MCF 10A (cell line): ENCODE data around the gene SYNE1. TPM values are rescaled to one million over a fixed set of nuclear protein-coding genes. Genes with fewer than 3 reads are reported as not detected.

Experiments
- BruUV-seq: library from RNA; stranded (reverse); fragments of 400-500 nt; replicated peaks from 2 replicates; lab custom pipeline; 2021; lab: Mats Ljungman, UMichigan
- CTCF ChIA-PET: fragments of 300-600 bp; sonication (Branson Sonifier 250); formaldehyde crosslinking; extraction: SDS; loops from one replicate; lab custom pipeline; 2021; ENCODE audit warnings: antibody characterized with exemption, inconsistent platforms; lab: Yijun Ruan, JAX
- POLR2A ChIA-PET: fragments of 300-600, 350-650 bp; sonication (Branson Sonifier 250); formaldehyde crosslinking; extraction: SDS; loops from one replicate; lab custom pipeline; 2020; ENCODE audit warnings: antibody characterized with exemption, inconsistent platforms; lab: Yijun Ruan, JAX
- DNase-seq: peaks from one replicate; pipeline ENCODE4 v3.0.0-alpha.2; 2018; ENCODE audit not compliant: unreplicated experiment
- H3K27ac Mint-ChIP-seq: one replicate; pipeline ENCODE4 v1.8.0; 2022; ENCODE audit warnings: mild to moderate bottlenecking, low read depth, mixed read lengths; ENCODE audit not compliant: unreplicated experiment
- H3K27me3 Mint-ChIP-seq: one replicate; pipeline ENCODE4 v1.8.0; 2022; ENCODE audit warnings: mixed read lengths; ENCODE audit not compliant: insufficient read depth, unreplicated experiment
- H3K36me3 Mint-ChIP-seq: one replicate; pipeline ENCODE4 v1.8.0; 2022; ENCODE audit warnings: mild to moderate bottlenecking, moderate library complexity, mixed read lengths; ENCODE audit not compliant: insufficient read depth, unreplicated experiment
- H3K4me1 Mint-ChIP-seq: one replicate; pipeline ENCODE4 v1.8.0; 2022; ENCODE audit warnings: mixed read lengths; ENCODE audit not compliant: insufficient read depth, unreplicated experiment
- H3K4me3 Mint-ChIP-seq: one replicate; pipeline ENCODE4 v1.8.0; 2022; ENCODE audit warnings: mild to moderate bottlenecking, moderate library complexity, mixed read lengths; ENCODE audit not compliant: unreplicated experiment
- H3K9me3 Mint-ChIP-seq: one replicate; pipeline ENCODE4 v1.8.0; 2022; ENCODE audit warnings: mixed read lengths; ENCODE audit not compliant: unreplicated experiment
- CTCF ChIP-seq: fragments of 200-600 bp; IDR thresholded peaks from one replicate; pipeline ENCODE4 v1.8.0; 2022; ENCODE audit warnings: antibody characterized with exemption, mild to moderate bottlenecking; ENCODE audit not compliant: unreplicated experiment
- intact Hi-C: fragments of 100-400 bp; cut with micrococcal nuclease; formaldehyde crosslinking; loops from 2 replicates; pipeline ENCODE4 v1.14.1; 2022
- total RNA-seq: library from RNA; stranded (reverse); gene quantifications from 2 replicates; pipeline ENCODE4 v1.2.3, GENCODE V29; 2022

Gene SYNE1
- total RNA-seq, 1 experiment from 2014 or later: 25.4 TPM

GRCh38 chr6:152600022-152600421, 37.1 kb downstream of the SYNE1 start:
- no peak for TF ChIP-seq CTCF
- intact Hi-C loops: no loop called here
- Mint-ChIP-seq H3K27ac (no peak overlapping the region), H3K9me3 (no peaks in the 10 kb centered on the region), H3K36me3 (no peaks in the 10 kb centered on the region), H3K4me3 (no peak overlapping the region), H3K27me3 (no peaks in the 10 kb centered on the region), H3K4me1 (peaks cover 2% of the 10 kb centered on the region)
- CTCF ChIA-PET: no interaction called here
- no peak for DNase-seq
- POLR2A ChIA-PET: interaction anchor here (0.6 to 0.7 kb wide), 2 partner anchors 25 to 487 kb away, joined by 3 read pairs; no protein-coding TSS in a partner anchor
- BruUV-seq: no TSS peak

- Mint-ChIP-seq H3K9me3 (no peaks in the 10 kb centered on the region), H3K4me1 (peaks cover 7% of the 10 kb centered on the region), H3K27me3 (no peaks in the 10 kb centered on the region), H3K27ac (no peak overlapping the region), H3K4me3 (no peak overlapping the region), H3K36me3 (no peaks in the 10 kb centered on the region)
- ChIA-PET POLR2A (no interaction called here), CTCF (interaction anchor here (2.1 kb wide), 1 partner anchor 44 kb away, joined by 10 read pairs; no protein-coding TSS in a partner anchor)
- no TSS peak for BruUV-seq
- TF ChIP-seq CTCF: no peak
- intact Hi-C loops: loop anchor here (5.0 kb wide), 1 partner anchor 47 kb away; no protein-coding TSS in a partner anchor
- DNase-seq: no peak
Observed at GRCh38 chr6:152598901-152599537, 38.1 kb downstream of the SYNE1 start.

- Mint-ChIP-seq H3K27ac (no peak overlapping the region), H3K4me3 (no peak overlapping the region), H3K4me1 (peaks cover 7% of the 10 kb centered on the region), H3K9me3 (no peaks in the 10 kb centered on the region), H3K27me3 (no peaks in the 10 kb centered on the region), H3K36me3 (no peaks in the 10 kb centered on the region)
- DNase-seq: no peak
- TF ChIP-seq CTCF: no peak
- POLR2A ChIA-PET: interaction anchor here (1.6 kb wide), 1 partner anchor 23 kb away, joined by 6 read pairs; no protein-coding TSS in a partner anchor
- BruUV-seq: no TSS peak
- CTCF ChIA-PET: interaction anchor here (1.4 to 2.1 kb wide), 2 partner anchors 14 to 44 kb away, joined by 5 to 10 read pairs; no protein-coding TSS in a partner anchor
- intact Hi-C loops: loop anchor here (5.0 kb wide), 1 partner anchor 46 kb away; no protein-coding TSS in a partner anchor
Observed at GRCh38 chr6:152598421-152598820, 38.7 kb downstream of the SYNE1 start.

- intact Hi-C loops: loop anchor here (5.0 kb wide), 1 partner anchor 44 kb away; no protein-coding TSS in a partner anchor
- H3K27ac Mint-ChIP-seq: no peak overlapping the region
- no peak for DNase-seq
- CTCF ChIA-PET: interaction anchor here (0.7 to 1.7 kb wide), 5 partner anchors 10 to 321 kb away, joined by 3 to 7 read pairs (median 4); no protein-coding TSS in a partner anchor
- no peak for TF ChIP-seq CTCF
- H3K27me3 Mint-ChIP-seq: no peaks in the 10 kb centered on the region
- H3K9me3 Mint-ChIP-seq: no peaks in the 10 kb centered on the region
- peaks cover 7% of the 10 kb centered on the region for H3K4me1 Mint-ChIP-seq
- no peaks in the 10 kb centered on the region for H3K36me3 Mint-ChIP-seq
- no TSS peak for BruUV-seq
- POLR2A ChIA-PET: interaction anchor here (2.0 kb wide), 1 partner anchor 10 kb away, joined by 8 read pairs; no protein-coding TSS in a partner anchor
- H3K4me3 Mint-ChIP-seq: no peak overlapping the region
Observed at GRCh38 chr6:152596726-152597125, 40.4 kb downstream of the SYNE1 start.
